IPS DF 6.9 (cell line): ENCODE measurements around the gene IGF2R.

Experiments used
- DNase-seq: peaks from one replicate; pipeline ENCODE4 v3.0.0-alpha.2; 2013; ENCODE audit warnings: low read depth, low spot score
- H3K27ac ChIP-seq: one replicate; pipeline ENCODE4 v1.5.1; 2013; ENCODE audit warnings: low read length, control low read depth
- H3K27me3 ChIP-seq: 2 replicates; pipeline ENCODE4 v1.6.1; 2013; ENCODE audit warnings: mild to moderate bottlenecking, low read length; ENCODE audit not compliant: control insufficient read depth, insufficient read depth
- H3K36me3 ChIP-seq: 2 replicates; pipeline ENCODE4 v1.6.1; 2013; ENCODE audit warnings: low read length; ENCODE audit not compliant: control insufficient read depth, insufficient read depth
- H3K4me1 ChIP-seq: 2 replicates; pipeline ENCODE4 v1.6.1; 2013; ENCODE audit warnings: low read length; ENCODE audit not compliant: control insufficient read depth, insufficient read depth
- H3K4me3 ChIP-seq: 2 replicates; pipeline ENCODE4 v1.5.1; 2013; ENCODE audit warnings: mild to moderate bottlenecking, low read length
- H3K9me3 ChIP-seq: 2 replicates; pipeline ENCODE4 v1.6.1; 2013; ENCODE audit warnings: low read length, inconsistent platforms; ENCODE audit not compliant: control insufficient read depth, insufficient read depth
- whole genome bisulfite sequencing: extraction: QIAGEN DNeasy Blood & Tissue Kit; methylation state at CpG from one replicate; pipeline ENCODE4 v1.1.7; 2013; ENCODE audit warnings: mixed read lengths, missing lambda C conversion rate; ENCODE audit not compliant: insufficient read length, insufficient coverage; 5-methylcytosine and 5-hydroxymethylcytosine counted together

Gene IGF2R

DNA sequence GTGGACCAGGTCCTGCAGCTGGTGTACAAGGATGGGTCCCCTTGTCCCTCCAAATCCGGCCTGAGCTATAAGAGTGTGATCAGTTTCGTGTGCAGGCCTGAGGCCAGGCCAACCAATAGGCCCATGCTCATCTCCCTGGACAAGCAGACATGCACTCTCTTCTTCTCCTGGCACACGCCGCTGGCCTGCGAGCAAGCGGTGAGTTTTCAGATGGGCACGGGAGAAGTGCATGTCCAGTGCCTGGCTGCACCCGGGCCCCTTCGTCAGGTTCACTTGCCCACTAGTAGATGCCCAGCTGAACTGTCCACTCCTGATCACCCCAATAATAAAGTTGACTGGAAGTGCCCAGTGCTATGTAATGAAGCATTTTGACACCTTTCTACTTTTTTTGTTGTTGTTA lies 104.4 kb downstream of the IGF2R start:
- no peak for DNase-seq
- no peak overlapping the region for H3K4me3 ChIP-seq
- H3K9me3 ChIP-seq: no peaks in the 10 kb centered on the region
- no CpG with 5 or more reads among the region's 9 CpGs for WGBS
- H3K27ac ChIP-seq: no peak overlapping the region
- H3K4me1 ChIP-seq: no peaks in the 10 kb centered on the region
- H3K27me3 ChIP-seq: no peaks in the 10 kb centered on the region
- H3K36me3 ChIP-seq: peaks cover 38% of the 10 kb centered on the region

- no peak overlapping the region for H3K27ac ChIP-seq
These were observed 107.1 kb downstream of the IGF2R start for GRCh38 chr6:160076009-160076408.

DNA sequence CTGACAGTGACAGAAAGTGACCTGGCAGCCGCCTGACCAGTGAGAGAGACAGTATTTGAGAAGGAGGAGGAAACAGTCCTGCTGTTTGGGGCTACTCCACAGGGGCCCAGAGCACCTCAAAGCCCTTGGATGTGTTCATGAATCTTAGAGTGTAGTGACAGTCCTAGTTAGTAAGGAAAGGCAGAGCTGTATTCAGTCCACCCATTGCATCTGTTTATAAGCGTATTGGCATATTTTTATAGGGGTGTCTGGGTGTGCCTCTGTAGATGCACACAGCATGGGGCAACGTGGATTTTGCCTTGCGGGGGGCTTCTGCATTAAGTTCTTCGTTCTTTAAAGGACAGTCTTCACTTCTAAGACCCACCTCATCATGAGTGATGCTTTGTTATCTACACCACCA lies 108.1 kb downstream of the IGF2R start:
- H3K4me3 ChIP-seq: no peak overlapping the region
- peaks cover 46% of the 10 kb centered on the region for H3K36me3 ChIP-seq
- no peak overlapping the region for H3K27ac ChIP-seq
- no CpG with 5 or more reads among the region's 5 CpGs for WGBS
- H3K4me1 ChIP-seq: no peaks in the 10 kb centered on the region
- no peaks in the 10 kb centered on the region for H3K27me3 ChIP-seq
- no peak for DNase-seq
- no peaks in the 10 kb centered on the region; the same call in 1 of the 2 replicates for H3K9me3 ChIP-seq

More at GRCh38 chr6:160076009-160076408, 107.1 kb downstream of the IGF2R start:
- H3K4me3 ChIP-seq: no peak overlapping the region
- WGBS: no CpG with 5 or more reads among the region's 5 CpGs
- no peaks in the 10 kb centered on the region; the same call in 1 of the 2 replicates for H3K9me3 ChIP-seq
- no peaks in the 10 kb centered on the region for H3K4me1 ChIP-seq
- no peaks in the 10 kb centered on the region for H3K27me3 ChIP-seq
- H3K36me3 ChIP-seq: peaks cover 43% of the 10 kb centered on the region
- no peak for DNase-seq

- Histone ChIP-seq H3K27me3 (no peaks in the 10 kb centered on the region), H3K36me3 (peaks cover 44% of the 10 kb centered on the region), H3K9me3 (no peaks in the 10 kb centered on the region; the same call in 1 of the 2 replicates), H3K4me3 (no peak overlapping the region), H3K27ac (no peak overlapping the region), H3K4me1 (no peaks in the 10 kb centered on the region)
- no CpG with 5 or more reads among the region's 2 CpGs for WGBS
- no peak for DNase-seq
These were observed 108.6 kb downstream of the IGF2R start for GRCh38 chr6:160077526-160077925.

DNA sequence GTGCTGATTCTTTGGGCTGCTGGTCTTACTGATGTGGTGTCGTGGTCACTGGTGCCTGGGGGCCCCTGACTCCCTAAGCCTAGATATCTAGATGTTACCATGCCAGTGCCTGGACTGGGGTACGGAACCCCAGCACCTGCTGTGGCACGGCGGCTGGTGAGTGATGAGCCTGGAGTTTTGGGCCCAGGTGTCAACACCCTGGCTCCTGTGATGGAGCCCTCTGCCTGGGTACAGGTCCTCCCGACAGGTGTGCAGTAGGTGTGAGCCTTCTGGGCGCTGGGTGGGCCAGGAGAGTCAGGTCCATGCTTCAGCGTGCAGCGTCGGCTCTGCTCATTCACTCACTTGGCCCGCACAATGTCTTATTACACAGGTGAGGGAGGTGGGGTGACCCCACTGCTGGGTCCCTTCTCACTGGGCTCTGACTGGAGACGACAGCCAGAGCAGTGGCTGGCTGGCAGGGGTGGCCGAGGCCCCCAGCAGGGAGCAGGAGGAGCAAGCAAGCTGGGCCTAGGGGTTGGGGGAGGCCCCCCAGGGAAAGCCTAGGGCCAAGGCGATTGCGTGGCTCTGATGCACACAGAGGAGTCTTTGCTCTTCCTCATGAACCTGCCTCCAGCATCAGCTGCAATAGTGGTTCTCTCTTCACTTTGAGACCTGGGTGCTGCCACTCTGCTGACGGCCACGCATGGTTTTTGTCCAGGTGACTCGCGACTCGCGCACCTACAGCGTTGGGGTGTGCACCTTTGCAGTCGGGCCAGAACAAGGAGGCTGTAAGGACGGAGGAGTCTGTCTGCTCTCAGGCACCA lies 110.2 kb downstream of the IGF2R start:
- peaks cover 40% of the 10 kb centered on the region for H3K36me3 ChIP-seq
- WGBS: no CpG with 5 or more reads among the region's 23 CpGs
- H3K27me3 ChIP-seq: no peaks in the 10 kb centered on the region
- H3K4me3 ChIP-seq: no peak overlapping the region
- no peak overlapping the region for H3K27ac ChIP-seq
- DNase-seq: no peak
- H3K4me1 ChIP-seq: no peaks in the 10 kb centered on the region
- no peaks in the 10 kb centered on the region; the same call in 1 of the 2 replicates for H3K9me3 ChIP-seq

DNA sequence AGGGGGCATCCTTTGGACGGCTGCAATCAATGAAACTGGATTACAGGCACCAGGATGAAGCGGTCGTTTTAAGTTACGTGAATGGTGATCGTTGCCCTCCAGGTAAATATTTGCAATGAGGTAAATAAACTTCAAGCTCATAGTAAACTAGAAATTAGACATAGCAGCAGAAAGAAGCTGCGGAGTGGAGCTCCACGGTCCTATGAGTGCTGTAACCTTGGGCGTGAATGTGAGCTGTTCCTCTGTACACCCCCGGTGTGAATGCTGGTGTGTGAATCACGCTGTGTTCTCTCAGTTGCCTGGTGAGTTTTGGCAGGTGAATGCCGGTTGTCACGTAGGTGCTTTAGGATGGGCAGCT lies 110.8 kb downstream of the IGF2R start:
- H3K27ac ChIP-seq: no peak overlapping the region
- no peak for DNase-seq
- H3K36me3 ChIP-seq: peaks cover 45% of the 10 kb centered on the region
- no peak overlapping the region for H3K4me3 ChIP-seq
- no peaks in the 10 kb centered on the region for H3K27me3 ChIP-seq
- WGBS: no CpG with 5 or more reads among the region's 12 CpGs
- H3K4me1 ChIP-seq: no peaks in the 10 kb centered on the region
- no peaks in the 10 kb centered on the region; the same call in 1 of the 2 replicates for H3K9me3 ChIP-seq

DNA sequence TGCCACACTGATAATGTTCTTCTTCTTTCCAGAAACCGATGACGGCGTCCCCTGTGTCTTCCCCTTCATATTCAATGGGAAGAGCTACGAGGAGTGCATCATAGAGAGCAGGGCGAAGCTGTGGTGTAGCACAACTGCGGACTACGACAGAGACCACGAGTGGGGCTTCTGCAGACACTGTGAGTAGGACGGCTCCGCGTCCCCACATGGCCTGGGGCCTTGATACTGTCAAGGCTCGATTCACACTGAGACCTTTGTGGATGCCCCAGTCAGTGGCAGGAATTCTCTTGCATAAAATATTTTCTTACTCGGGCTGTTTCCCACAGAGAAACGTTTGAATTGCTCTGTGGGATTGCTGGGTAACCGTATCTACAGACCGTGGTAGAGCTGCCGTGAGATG lies 111.2 kb downstream of the IGF2R start:
- WGBS: no CpG with 5 or more reads among the region's 17 CpGs
- H3K9me3 ChIP-seq: no peaks in the 10 kb centered on the region; the same call in 1 of the 2 replicates
- no peak overlapping the region for H3K27ac ChIP-seq

DNA sequence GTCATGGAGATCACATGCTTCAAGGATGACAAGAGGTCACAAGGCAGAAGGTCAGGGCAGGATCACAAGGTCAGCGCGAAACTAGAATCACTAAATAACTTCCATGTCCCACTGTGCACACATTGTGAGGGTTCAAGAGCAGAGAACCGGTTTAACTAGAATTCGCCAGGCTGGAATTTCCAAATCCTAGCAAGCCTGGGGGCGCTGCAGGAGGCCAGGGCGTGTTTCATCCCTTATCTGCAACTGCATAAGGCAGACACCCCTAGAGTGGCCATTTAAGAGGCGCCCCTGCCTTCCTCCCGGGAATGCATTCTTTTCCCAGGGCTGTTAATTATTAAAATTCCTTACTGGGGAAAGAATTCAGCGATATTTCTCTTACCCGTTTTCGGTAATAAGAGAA lies 112.5 kb downstream of the IGF2R start:
- Histone ChIP-seq H3K4me1 (no peaks in the 10 kb centered on the region), H3K36me3 (peaks cover 48% of the 10 kb centered on the region), H3K9me3 (no peaks in the 10 kb centered on the region; the same call in 1 of the 2 replicates), H3K27ac (no peak overlapping the region), H3K4me3 (no peak overlapping the region), H3K27me3 (no peaks in the 10 kb centered on the region)
- WGBS: no CpG with 5 or more reads among the region's 11 CpGs
- no peak for DNase-seq

More for the DNA sequence above, 111.2 kb downstream of the IGF2R start:
- Histone ChIP-seq H3K4me3 (no peak overlapping the region), H3K27me3 (no peaks in the 10 kb centered on the region), H3K4me1 (no peaks in the 10 kb centered on the region), H3K36me3 (peaks cover 48% of the 10 kb centered on the region)
- no peak for DNase-seq

- Histone ChIP-seq H3K36me3 (peaks cover 46% of the 10 kb centered on the region), H3K27ac (no peak overlapping the region), H3K4me3 (no peak overlapping the region), H3K27me3 (no peaks in the 10 kb centered on the region), H3K4me1 (no peaks in the 10 kb centered on the region), H3K9me3 (no peaks in the 10 kb centered on the region; the same call in 1 of the 2 replicates)
- WGBS: no CpG with 5 or more reads among the region's 8 CpGs
- DNase-seq: no peak
These were observed 113.7 kb downstream of the IGF2R start for GRCh38 chr6:160082627-160083026.

DNA sequence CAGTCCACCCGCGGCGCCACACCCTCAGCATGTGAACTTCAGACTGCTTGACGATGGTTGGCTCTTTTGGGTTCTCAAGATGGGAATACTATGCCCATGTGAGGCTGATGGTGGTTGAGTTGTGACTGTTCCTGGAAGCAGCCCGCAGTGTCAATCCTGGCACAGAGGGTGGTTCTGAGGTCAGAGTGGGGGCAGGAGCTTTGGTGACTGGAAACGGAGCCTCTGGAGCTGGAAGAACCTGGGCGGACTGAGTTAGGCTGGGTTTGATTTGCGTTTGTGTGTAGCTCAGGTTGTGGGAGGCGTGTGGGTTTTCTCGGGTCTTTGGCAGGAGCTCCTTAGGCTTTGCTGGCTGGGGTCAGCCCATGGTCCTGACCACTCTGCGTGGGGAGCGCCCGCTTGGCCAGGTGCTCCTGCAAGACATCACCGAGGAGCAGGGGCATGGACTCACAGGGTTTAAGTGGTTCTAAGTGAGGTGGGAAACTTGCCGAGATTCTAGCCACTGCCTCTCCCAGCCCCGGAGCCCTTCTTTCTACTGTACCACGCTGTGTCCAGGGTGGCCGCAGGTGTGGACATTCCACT lies 115.4 kb downstream of the IGF2R start:
- no CpG with 5 or more reads among the region's 18 CpGs for WGBS
- Histone ChIP-seq H3K9me3 (no peaks in the 10 kb centered on the region; the same call in 1 of the 2 replicates), H3K4me3 (no peak overlapping the region), H3K36me3 (peaks cover 36% of the 10 kb centered on the region), H3K27me3 (no peaks in the 10 kb centered on the region), H3K27ac (no peak overlapping the region), H3K4me1 (no peaks in the 10 kb centered on the region)
- DNase-seq: no peak
